Keratinocyte (primary cell): ENCODE results near the gene IL1RAPL1.

Experiments used
- EZH2 ChIP-seq: IDR thresholded peaks from one replicate; pipeline ENCODE4 v1.6.1; 2012; ENCODE audit warnings: inconsistent platforms, mild to moderate bottlenecking, low read length, moderate library complexity
- TF ChIP-seq, protein P1 (sequence below), 3 experiments: IDR thresholded peaks in 1 of 3; conservative IDR thresholded peaks in 1 of 3; optimal IDR thresholded peaks in 1 of 3; 2 replicates in 2 of 3; 3 replicates in 1 of 3; pipeline versions ENCODE3 to v1.5.1; 2011; ENCODE audit warnings: low read length in 3 of 3, mild to moderate bottlenecking in 3 of 3, moderate library complexity in 2 of 3, control low read depth in 1 of 3, inconsistent platforms in 1 of 3; ENCODE audit not compliant: insufficient read depth in 2 of 3; ENCODE audit errors: extremely low read depth in 1 of 3

DNA sequence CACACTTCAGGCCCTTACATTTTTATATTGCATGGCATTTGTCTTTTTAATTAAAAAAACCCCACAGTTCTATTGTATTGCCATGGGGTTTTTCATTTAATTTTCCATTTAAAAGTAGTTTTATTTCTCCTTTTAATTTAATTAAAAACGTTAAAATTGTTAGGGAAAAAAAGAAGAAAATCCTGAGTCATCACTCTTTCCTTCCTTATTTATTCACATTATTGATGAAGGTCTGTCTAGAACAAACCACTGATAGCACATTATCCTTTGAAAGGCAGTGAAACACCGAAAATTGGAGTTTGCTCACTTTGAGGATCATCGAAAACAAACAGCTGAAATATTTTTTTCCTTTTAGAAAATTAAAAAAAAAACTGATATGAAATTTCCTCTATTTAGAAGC lies 868.5 kb downstream of the IL1RAPL1 start:
- TF ChIP-seq, protein P1, sequence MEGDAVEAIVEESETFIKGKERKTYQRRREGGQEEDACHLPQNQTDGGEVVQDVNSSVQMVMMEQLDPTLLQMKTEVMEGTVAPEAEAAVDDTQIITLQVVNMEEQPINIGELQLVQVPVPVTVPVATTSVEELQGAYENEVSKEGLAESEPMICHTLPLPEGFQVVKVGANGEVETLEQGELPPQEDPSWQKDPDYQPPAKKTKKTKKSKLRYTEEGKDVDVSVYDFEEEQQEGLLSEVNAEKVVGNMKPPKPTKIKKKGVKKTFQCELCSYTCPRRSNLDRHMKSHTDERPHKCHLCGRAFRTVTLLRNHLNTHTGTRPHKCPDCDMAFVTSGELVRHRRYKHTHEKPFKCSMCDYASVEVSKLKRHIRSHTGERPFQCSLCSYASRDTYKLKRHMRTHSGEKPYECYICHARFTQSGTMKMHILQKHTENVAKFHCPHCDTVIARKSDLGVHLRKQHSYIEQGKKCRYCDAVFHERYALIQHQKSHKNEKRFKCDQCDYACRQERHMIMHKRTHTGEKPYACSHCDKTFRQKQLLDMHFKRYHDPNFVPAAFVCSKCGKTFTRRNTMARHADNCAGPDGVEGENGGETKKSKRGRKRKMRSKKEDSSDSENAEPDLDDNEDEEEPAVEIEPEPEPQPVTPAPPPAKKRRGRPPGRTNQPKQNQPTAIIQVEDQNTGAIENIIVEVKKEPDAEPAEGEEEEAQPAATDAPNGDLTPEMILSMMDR (optimal IDR thresholded peaks at IDR 0.05 in 1 of 3, IDR thresholded peaks at IDR 0.05 in 1 of 3, conservative IDR thresholded peaks at IDR 0.05 in 1 of 3; ENCODE audit: extremely low read depth in 1 of 3, insufficient read depth in 2 of 3, low read length in 3 of 3) = no peak
- no peak for TF ChIP-seq EZH2
